G401 (cell line): ENCODE measurements around the gene GLIS2. TPM values are rescaled to one million over a fixed set of nuclear protein-coding genes. Genes with fewer than 3 reads are reported as not detected.

Experiments
- DNase-seq: peaks from one replicate; pipeline ENCODE4 v3.0.0-alpha.2; 2015; ENCODE audit warnings: low spot score
- in situ Hi-C: cut with HindIII; loops from 2 replicates; pipeline ENCODE4 v1.10.0; 2016; ENCODE audit warnings: low sequenced_read_pairs, mixed read lengths
- total RNA-seq: library from RNA; depleted of rRNA; stranded (reverse); fragments of >200 nt; shearing (Covaris generic); gene quantifications from 2 replicates; pipeline ENCODE4 v1.2.3, GENCODE V29; 2014

Gene GLIS2
- total RNA-seq, 1 experiment from 2014 or later = 0.44 TPM

DNA sequence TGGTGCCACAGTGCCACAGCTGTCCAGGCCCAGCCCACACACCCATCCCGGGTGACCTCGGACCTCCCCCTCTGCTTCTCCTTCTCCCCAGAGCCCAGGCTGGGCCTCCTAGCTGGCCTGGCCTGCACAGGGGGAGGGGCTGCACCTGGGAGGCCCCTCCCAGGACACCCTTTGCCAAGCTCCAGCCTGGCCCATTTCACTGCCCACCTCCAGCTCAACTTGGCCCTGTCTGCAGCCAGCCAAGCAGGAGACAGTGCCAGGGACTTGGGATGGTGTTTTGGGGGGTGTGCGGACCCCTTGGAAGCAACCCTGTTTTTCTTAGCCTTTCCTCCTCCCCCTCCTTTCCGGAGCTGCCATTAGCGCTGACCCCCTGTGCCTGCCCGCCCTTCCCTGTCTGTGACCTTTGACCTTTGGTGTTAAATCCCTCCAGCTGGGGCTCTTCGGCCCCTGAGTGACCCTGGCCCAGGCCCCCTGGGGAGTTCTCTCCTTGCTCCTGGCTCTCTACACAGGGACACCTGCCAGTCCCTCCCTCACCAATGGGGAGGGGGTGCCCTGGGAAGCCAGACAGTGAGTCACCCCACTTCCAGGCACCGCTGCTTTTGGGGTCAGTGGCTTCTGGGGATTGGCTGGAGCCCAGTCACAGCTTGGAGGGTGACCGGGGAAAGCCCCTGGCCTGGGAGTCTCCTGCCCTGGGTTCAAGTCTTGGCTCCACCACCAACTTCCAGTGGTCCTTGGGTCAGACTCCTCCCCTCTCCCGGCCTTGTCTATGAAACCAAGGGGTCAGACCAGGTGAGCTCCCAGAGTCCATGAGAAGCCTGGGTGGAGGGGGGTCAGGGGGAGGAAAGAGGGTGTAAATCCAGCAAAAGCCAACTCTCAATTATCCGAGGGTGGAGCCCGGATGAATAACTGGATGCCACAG, 1.9 kb downstream of the GLIS2 start:
- in situ Hi-C loops = no loop called here
- no peak for DNase-seq

DNA sequence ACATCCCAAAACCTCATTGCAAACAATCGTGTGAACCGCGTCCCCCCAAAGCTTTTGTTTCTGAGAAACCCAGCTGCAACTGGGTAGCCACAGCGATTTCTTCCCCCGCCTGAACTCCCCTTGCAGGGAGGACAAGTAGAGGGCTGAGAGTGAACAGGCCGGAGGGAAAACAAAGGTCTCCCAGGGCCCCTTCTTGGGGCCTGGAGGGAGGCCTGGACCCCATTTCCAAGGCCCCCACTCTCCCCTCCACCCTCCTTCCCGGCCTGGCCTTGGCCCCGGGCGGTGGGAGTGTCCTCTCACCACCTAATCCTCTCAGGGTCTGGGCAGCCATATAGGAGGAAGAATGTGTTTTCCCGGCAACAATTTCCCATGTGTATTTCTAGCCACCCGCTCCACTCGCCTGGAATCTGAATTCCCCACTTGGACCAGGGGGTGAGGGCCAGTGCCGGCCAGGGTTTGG, 2.6 kb downstream of the GLIS2 start:
- in situ Hi-C loops = no loop called here
- no peak for DNase-seq

- DNase-seq = no peak
- in situ Hi-C loops = no loop called here
Measured at GRCh38 chr16:4318967-4319366, 3.1 kb downstream of the GLIS2 start.

- in situ Hi-C loops = no loop called here
- no peak for DNase-seq
Measured at GRCh38 chr16:4319454-4320421, 3.9 kb downstream of the GLIS2 start.

DNA sequence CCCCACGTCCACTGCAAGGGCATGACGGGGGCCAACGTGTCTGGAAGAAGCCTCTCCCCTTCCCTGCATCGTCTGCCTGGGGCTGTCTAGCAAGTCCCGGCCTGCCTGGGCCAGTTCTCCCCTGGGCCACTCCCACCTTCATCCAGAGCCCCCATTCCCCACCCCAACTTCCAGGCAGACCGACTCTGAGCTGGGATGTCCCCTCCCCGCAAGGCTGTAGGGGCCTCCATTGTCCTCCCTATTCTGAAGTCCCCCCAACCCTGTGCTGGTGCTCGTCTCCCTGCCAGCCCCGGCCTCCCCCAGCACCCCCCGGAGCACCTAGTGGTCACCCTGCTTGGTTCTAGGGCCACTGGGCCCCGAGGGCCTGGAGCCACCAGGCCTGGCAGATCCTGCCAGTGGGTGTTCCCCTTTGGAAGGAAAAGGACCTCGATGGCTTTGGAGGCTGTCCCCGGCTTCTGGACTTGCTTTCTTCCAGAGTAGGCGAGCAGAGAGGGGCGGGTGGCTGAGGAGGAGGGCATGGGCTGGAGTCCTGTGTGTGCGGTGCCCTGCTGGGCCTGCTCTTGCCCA, 4.8 kb downstream of the GLIS2 start:
- DNase-seq = no peak
- in situ Hi-C loops = no loop called here

DNA sequence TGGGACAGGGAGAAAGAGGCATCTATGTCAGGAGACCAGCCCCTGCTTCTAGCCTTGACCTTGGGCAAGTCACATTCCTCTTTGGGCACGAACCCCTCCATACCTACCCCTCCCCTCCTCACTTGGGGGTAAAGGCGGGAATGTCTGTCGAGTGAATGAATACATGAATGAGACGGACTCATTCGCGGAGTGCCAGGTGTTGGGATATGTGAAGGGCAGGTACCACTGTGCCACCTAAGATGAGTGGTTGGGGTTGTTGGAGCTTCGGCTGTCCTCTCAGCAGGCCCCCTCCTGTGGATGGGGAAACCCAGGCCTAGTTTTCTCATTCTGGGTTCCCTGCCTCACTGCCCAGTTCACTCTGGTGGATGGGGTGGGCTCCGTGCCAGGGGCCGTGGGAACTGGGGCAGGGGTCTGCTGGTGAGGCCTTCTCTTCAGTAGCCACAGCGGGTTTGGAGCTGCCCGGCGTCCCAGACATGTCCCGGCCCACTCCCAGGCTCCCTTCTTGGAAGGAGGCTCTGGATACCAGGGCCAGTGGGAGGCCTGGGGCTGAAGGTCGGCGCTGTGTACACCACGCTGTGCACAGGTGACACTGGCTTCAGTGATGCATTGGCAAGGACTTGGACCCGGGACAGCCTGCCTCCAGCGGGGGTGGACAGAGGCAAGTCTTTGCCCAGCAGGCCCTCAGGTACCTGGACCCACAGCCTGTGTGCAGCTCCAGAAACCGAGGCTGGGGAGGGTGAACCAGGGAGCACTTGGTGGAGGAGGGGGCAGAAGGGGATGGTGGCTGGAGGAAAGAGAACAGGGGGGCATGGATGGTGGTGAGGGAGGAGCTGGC, 5.6 kb downstream of the GLIS2 start:
- no peak for DNase-seq
- in situ Hi-C loops = no loop called here

GRCh38 chr16:4322121-4323052, 6.5 kb downstream of the GLIS2 start:
- DNase-seq = no peak
- in situ Hi-C loops = no loop called here

GRCh38 chr16:4323071-4323844, 7.4 kb downstream of the GLIS2 start:
- in situ Hi-C loops = no loop called here
- DNase-seq = peak; percentile 73

GRCh38 chr16:4323845-4324488, 8.1 kb downstream of the GLIS2 start:
- in situ Hi-C loops = no loop called here
- peak; percentile 65 for DNase-seq

DNA sequence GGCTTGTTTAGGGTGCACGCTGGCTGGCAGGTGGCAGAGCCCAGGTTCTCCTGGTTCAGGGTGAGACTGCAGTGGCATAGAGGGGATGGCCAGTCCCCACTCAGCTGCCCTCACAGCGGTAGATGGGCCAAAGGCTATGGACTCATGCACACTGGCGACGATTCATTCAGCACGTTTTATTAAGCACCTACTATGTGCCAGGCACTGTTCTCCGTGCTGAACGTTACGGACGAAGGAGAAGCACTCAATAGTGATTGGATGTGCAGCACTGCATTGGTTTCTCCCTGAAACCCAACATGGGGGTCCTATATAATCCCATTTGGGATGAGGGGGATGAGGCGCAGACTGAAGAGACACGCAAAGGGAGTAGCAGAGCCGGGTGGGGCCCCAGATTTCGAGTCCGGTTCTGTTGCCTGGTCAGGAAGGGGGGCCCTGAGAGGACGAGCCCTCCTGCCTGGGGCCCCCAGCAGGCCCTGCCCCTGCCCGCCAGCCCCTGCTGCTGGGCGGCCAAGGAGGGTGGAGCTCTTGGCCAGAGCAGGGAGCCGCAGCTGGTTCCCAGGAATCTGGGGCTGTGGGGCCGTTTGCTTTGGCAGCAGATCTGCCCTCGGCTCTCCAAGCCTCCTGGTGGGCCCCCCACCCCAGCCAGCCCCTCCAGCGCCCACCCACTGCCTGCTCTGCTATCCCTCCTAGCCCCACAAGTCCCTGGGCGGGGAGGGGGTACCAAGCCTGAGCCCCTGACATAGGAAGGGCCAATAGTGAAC, 8.8 kb downstream of the GLIS2 start:
- DNase-seq = no peak
- in situ Hi-C loops = no loop called here

GRCh38 chr16:4325253-4325758, 9.4 kb downstream of the GLIS2 start:
- in situ Hi-C loops = no loop called here
- DNase-seq = no peak

DNA sequence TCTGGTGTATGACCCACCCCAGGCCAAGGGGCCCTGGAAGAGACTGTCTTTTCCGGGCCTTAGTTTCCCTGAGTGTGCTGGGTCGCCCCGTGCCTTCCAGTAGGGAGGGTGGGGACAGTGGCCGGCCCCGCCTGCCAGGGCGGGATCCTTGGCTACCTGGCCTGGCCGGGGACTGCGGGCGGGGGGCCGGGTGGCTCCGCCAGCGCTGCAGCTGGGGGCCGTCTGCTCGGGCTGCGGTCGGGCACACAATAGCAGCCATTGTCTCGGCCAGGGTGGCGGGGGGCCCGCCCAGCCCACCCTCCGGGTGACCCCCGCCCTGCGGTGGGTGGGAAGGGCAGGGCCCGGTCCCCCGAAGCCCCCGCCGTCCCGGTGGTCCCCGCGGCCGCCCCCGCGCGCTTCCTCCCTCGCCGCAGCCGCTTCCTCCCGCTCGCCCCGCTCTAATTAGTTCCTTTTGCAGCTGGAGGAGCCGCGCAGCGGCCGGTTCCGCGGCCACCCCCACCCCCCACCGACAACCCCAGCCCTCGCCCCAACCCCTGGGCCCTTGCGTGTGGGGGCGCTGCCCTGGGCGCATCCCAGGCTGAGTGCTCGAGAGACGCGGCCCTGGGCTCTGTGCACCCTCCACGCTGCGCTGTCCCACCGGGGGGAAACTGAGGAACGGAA, 11.6 kb downstream of the GLIS2 start:
- no peak for DNase-seq
- in situ Hi-C loops = no loop called here

GRCh38 chr16:4328046-4328781, 12.3 kb downstream of the GLIS2 start:
- in situ Hi-C loops = no loop called here
- peak; percentile 88 for DNase-seq
